ENCODE measurements around the gene MAPK1. TPM values are rescaled to one million over a fixed set of nuclear protein-coding genes. Genes with fewer than 3 reads are reported as not detected.

The MAPK1 gene
- total RNA-seq, 4 donors from 2014 or later, result 36.0 to 57.6 (median 45.0) TPM

- TF ChIP-seq POLR2A (IDR thresholded peaks at IDR 0.05), result no peak
- no peak for TF ChIP-seq CTCF (IDR thresholded peaks at IDR 0.05)
- intact Hi-C loops (cut with DNase I), result no loop called here
These were observed 106.8 kb downstream of the MAPK1 start for GRCh38 chr22:21760640-21761039.

DNA sequence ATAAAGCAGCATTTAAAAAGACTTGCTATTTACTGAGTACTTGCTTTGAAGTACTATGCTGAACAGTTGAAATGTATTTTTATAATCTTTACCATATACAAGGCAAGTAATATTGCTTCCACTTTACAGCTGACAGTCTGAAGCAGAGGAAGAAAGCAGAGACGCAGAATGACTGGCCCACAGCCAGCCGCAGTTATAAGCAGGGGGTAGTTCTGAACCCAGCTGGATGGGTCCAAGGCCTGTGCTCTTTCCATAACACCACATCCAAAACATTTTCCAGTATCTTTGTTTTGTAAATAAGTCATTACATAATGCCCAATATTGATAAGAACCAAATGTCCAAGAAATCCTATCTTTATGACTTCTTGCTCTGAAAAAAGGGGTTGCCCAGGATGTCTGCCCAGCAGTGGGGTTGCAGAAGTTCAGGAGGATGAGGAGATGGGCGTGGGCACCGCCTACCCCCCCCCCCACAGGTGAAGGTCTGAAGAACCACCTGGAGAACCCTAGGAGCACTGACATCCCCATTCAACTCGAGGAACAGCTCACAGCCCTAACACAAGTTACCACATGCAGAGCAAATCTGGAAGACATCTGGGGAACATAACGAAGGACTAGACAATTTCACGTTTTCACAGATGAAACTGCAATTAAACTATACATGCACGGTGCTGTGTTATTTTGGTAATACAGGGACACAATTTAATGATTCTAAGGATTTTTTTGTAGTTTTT lies 107.6 kb downstream of the MAPK1 start:
- Histone ChIP-seq H3K36me3 (peaks cover 0 to 82% (median 4%) of the 10 kb centered on the region in 3 donors), H3K27me3 (no peaks in the 10 kb centered on the region), H3K4me1 (peaks cover 0 to 23% (median 5%) of the 10 kb centered on the region in 3 donors), H3K4me3 (no peak overlapping the region), H3K27ac (no peak overlapping the region), H3K9me3 (no peaks in the 10 kb centered on the region)
- no peak for DNase-seq
- intact Hi-C loops (cut with DNase I), result no loop called here
- TF ChIP-seq CTCF (IDR thresholded peaks at IDR 0.05) (no peak), POLR2A (IDR thresholded peaks at IDR 0.05) (no peak)
- WGBS, 2 donors, result 66 to 71% methylated on average over 6 to 8 of the region's 8 CpGs

More at GRCh38 chr22:21760640-21761039, 106.8 kb downstream of the MAPK1 start:
- peaks cover 0 to 15% (median under 1%) of the 10 kb centered on the region in 3 donors for H3K4me1 ChIP-seq
- no peak overlapping the region for H3K27ac ChIP-seq
- H3K9me3 ChIP-seq, result no peaks in the 10 kb centered on the region
- H3K27me3 ChIP-seq, result no peaks in the 10 kb centered on the region
- no peak for DNase-seq
- H3K36me3 ChIP-seq, result peaks cover 2 to 91% (median 4%) of the 10 kb centered on the region in 3 donors
- WGBS, 2 donors, result 71 to 93% methylated on average over 2 of the region's 2 CpGs
- H3K4me3 ChIP-seq, result no peak overlapping the region

DNA sequence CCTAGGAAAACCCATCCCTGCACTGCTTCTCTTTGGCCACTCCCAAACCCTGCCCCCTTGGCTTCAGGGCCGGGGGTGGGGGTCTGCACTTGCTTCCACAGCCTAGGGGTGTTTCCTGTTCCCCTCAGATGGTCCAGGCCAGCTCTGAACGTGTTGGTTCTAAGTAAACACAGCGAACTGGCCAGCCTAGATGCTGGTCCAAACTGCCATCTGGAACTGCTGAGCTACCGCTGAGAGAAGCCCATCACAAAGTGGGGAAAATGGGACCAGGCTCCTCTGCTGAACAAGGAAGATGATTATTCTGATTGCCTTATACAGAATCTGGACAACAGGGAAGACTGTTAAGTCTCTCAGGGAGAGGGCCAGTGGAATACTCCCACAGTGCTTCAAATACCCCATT lies 108.4 kb downstream of the MAPK1 start:
- Histone ChIP-seq H3K9me3 (no peaks in the 10 kb centered on the region), H3K4me3 (no peak overlapping the region), H3K36me3 (peaks cover 0 to 75% (median 4%) of the 10 kb centered on the region in 3 donors), H3K27me3 (no peaks in the 10 kb centered on the region), H3K27ac (no peak overlapping the region), H3K4me1 (peaks cover 0 to 30% (median 5%) of the 10 kb centered on the region in 3 donors)
- intact Hi-C loops (cut with DNase I), result no loop called here
- no peak for TF ChIP-seq CTCF (IDR thresholded peaks at IDR 0.05)
- no peak for TF ChIP-seq POLR2A (IDR thresholded peaks at IDR 0.05)
- DNase-seq, result no peak
- WGBS, 2 donors, result no CpG with 5 or more reads among the region's 4 CpGs

DNA sequence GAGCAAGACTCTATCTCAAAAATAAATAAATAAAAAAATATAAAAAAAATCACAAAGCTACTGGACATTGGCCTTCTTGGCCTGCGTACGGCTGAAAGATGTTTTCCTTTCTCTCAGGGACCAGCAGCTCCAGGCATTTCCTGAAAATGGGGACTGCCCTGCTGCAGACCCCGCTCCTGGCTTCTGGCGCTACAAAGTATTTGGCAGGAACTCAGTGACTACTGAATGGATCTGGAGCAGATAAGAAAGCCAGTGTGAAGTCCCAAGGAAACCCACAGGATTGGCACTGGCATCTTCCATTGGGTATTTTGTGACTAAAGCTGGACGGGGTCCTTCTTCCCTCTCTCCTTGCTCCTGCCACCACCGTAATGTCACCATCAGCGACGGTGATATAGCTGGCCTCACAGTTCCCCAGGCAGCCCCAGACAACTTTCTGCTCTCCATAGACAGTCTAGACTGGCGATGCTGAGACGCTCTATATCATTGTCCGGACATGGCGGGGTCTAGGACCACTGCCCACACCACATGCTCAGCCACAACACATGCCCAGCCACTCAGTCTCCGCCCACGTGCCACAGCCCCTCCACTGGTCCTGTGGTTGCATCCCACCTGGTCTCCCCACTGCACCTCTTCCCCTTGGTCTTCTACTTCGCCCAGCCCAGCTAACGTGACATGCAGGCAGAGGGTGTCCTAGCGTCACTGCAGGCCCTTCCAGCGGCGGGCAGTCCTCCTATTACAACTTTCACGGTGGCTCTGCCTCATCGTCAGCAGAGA lies 109.2 kb downstream of the MAPK1 start:
- 92 to 95% methylated on average over 20 to 21 of the region's 21 CpGs for WGBS, 2 donors
- no peak for DNase-seq
- H3K27me3 ChIP-seq, result no peaks in the 10 kb centered on the region
- TF ChIP-seq CTCF (IDR thresholded peaks at IDR 0.05), result no peak
- intact Hi-C loops (cut with DNase I), result no loop called here
- no peaks in the 10 kb centered on the region for H3K9me3 ChIP-seq
- no peak overlapping the region for H3K4me3 ChIP-seq
- H3K4me1 ChIP-seq, result peaks cover 0 to 32% (median 5%) of the 10 kb centered on the region in 3 donors
- no peak overlapping the region for H3K27ac ChIP-seq
- H3K36me3 ChIP-seq, result peaks cover 0 to 67% (median 4%) of the 10 kb centered on the region in 3 donors

DNA sequence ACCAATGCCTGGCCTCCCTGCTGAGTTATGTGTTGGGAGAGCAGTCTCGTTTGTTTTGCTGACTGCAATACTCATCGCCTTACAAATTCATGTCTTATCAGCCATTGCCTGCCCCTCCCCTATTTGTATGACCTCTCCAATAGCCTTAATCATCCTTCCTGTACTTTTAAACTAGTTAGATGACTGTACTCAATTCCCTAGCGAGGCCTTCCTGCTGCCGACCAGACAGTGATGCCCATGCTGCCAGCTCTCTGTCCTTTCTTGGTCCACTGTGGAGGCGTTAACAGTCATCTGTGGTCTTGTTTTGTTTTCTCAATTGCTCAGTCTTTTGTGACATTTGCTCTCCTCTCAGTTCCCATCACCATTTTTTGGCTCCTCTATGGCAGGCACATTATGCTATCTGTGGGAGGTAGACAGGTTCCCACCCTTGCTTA lies 111.6 kb downstream of the MAPK1 start:
- TF ChIP-seq CTCF (IDR thresholded peaks at IDR 0.05) (no peak), POLR2A (IDR thresholded peaks at IDR 0.05) (no peak)
- Histone ChIP-seq H3K4me3 (no peak overlapping the region), H3K27ac (no peak overlapping the region), H3K27me3 (no peaks in the 10 kb centered on the region), H3K9me3 (no peaks in the 10 kb centered on the region), H3K4me1 (peaks cover 0 to 27% (median 5%) of the 10 kb centered on the region in 3 donors), H3K36me3 (peaks cover 0 to 43% (median 0%) of the 10 kb centered on the region in 3 donors)
- WGBS, 2 donors, result 35 to 40% methylated on average over 5 of the region's 5 CpGs
- no peak for DNase-seq
- intact Hi-C loops (cut with DNase I), result no loop called here

Data from esophagus squamous epithelium (tissue), 5 donors.